ENCODE data around the gene CBX2. TPM values are rescaled to one million over a fixed set of nuclear protein-coding genes. Genes with fewer than 3 reads are reported as not detected.

CBX2 gene
- total RNA-seq, 1 donor: 0.63 TPM

DNA sequence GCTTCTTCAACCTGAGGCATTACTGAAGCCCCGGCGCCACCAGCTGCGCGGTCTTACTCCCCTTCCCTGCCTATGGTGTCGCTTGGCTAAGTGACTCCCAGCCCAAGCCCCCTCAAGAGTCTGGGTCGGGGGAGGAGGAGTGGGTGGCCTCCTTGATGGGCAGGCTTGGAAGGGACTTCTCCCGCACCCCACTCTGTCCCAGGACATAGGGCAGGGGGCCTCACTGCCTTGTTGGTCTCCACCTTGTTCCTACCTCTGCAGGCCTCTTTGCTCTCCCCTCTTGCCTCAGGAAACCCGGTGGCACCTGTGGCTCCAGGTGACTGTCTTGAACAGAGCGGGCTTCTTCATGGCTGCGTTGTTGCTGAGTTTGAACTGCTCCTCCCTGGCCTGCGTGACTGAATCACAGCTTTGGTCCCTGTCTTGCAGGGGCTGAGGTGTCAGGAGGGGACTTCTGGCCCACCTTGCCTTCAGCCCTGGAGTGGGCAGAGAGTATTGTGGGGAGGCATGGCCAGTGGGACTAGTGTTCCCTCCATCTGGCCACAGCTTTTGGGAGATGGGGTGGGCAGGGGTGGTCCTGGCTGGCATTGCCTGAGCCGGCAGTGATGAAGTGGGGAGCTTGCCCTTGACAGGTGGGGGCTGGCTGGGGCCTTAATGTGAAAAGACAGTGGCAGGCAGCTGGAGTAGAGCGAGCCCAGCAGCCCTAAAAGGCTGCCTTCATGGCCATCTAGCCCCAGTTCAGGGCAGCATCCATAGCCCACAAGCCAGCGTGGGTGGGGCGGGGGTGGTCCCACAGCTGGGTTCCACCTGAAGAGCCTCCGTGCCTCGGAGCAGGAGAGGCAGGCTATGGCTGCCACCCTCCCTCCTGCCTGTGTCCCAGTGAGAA lies 7.3 kb downstream of the CBX2 start:
- DNase-seq (ENCODE audit: low read depth): no peak
- TF ChIP-seq, protein P1, sequence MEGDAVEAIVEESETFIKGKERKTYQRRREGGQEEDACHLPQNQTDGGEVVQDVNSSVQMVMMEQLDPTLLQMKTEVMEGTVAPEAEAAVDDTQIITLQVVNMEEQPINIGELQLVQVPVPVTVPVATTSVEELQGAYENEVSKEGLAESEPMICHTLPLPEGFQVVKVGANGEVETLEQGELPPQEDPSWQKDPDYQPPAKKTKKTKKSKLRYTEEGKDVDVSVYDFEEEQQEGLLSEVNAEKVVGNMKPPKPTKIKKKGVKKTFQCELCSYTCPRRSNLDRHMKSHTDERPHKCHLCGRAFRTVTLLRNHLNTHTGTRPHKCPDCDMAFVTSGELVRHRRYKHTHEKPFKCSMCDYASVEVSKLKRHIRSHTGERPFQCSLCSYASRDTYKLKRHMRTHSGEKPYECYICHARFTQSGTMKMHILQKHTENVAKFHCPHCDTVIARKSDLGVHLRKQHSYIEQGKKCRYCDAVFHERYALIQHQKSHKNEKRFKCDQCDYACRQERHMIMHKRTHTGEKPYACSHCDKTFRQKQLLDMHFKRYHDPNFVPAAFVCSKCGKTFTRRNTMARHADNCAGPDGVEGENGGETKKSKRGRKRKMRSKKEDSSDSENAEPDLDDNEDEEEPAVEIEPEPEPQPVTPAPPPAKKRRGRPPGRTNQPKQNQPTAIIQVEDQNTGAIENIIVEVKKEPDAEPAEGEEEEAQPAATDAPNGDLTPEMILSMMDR (IDR thresholded peaks at IDR 0.05; ENCODE audit: insufficient read depth, low read length): no peak
- H3K4me3 ChIP-seq (ENCODE audit: low read depth, low read length): no peak overlapping the region

DNA sequence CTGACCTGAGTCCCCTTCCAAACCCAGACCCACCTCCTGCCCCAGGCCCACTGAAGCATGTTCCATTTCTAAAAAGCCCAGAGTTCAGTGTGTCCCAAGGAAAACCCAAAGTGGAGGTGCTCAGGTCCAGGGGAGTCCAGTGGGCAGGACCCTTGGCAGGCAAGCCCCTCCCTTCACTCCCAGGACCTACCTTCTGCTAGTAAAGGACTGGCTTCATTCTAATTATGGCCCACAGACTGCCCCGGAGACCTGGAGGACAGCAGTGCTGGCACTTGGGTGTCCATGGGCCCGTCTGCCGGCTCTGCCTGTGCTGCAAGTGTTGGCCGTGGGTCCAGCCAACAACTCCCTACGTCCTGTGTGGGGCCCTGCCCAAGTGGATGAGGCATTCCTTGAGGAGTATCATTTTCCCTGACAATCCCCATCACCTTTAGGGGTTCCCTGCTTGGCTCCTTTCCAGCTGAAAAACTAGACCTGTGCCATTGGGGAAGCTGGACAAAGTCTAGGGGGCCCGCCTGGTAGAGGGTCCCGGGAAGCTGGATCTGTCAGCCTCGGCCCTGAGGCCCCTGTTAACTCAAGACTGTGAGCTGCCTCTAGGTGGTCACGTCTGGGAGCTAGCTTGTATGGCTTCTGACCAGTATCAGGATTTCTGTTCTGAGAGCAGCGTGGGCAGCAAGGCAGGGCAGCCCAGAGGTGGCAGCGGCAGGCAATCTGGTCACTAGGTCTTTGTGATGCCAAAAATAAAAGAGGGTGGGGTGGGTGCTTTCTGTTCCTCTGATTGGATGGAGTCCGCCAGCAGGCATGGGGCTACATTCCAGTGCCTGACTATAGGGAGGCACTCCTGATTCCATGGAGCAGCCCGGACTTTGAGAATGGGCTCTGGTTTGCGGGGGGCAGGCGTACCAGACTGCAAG lies 8.2 kb downstream of the CBX2 start:
- DNase-seq (ENCODE audit: low read depth): no peak
- no peak overlapping the region for H3K4me3 ChIP-seq (ENCODE audit: low read depth, low read length)
- TF ChIP-seq, protein P1 (IDR thresholded peaks at IDR 0.05; ENCODE audit: insufficient read depth, low read length): no peak

DNA sequence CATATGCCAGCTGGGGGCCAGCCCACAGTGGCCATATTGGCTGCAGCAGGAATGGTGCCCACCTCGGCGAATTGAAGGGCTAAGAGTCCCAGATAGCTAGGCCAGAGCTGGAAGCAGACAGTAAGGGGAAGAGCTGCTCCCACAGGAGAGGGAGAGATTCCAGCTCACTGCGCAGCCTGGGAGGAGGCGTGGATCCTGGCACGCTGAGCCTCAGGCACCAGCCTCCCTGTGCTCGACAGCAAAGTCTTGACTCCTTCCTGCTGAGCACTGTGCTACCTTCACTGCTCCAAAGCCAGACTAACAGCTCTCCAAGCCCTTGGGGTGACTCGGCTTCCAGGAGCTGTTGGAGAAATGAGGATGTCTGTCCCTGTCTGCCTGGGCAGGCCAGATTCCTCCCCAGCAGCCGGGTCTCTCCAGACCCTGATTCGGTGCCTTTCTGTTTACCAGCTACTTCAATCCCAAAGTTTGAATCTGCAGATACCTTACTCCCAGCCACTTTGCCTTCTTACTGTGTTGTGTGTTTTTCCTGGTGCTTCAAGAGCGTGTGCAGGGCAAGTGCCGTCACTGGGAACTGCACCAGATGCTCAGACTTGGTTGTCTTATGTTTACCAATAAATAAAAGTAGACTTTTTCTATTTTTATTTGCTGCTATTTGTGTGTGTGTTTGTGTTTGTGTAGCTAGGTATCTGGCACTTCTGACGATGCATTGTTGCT lies 9.1 kb downstream of the CBX2 start:
- no peak overlapping the region for H3K4me3 ChIP-seq (ENCODE audit: low read depth, low read length)
- DNase-seq (ENCODE audit: low read depth): no peak
- TF ChIP-seq, protein P1 (IDR thresholded peaks at IDR 0.05; ENCODE audit: insufficient read depth, low read length): no peak

DNA sequence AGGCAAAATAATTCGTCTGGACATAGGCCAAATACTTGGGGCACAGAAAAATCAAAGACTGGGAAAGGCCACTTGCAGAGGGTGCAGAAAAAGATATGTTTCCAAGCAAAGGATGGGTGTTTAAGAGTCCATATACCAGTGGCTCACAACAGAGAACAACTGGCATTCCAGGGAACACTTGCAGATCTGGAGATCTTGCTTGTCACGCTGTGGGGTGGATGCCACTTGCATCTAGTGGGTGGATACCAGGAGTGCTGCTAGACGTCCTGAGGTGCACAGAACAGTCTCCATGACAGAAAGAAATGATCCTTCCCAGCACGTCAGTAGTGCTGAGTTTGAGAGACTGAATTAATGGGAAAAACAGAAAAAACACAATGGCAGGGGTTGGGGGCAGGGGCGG lies 10.5 kb downstream of the CBX2 start:
- H3K4me3 ChIP-seq (ENCODE audit: low read depth, low read length): no peak overlapping the region
- DNase-seq (ENCODE audit: low read depth): no peak
- TF ChIP-seq, protein P1 (IDR thresholded peaks at IDR 0.05; ENCODE audit: insufficient read depth, low read length): no peak

DNA sequence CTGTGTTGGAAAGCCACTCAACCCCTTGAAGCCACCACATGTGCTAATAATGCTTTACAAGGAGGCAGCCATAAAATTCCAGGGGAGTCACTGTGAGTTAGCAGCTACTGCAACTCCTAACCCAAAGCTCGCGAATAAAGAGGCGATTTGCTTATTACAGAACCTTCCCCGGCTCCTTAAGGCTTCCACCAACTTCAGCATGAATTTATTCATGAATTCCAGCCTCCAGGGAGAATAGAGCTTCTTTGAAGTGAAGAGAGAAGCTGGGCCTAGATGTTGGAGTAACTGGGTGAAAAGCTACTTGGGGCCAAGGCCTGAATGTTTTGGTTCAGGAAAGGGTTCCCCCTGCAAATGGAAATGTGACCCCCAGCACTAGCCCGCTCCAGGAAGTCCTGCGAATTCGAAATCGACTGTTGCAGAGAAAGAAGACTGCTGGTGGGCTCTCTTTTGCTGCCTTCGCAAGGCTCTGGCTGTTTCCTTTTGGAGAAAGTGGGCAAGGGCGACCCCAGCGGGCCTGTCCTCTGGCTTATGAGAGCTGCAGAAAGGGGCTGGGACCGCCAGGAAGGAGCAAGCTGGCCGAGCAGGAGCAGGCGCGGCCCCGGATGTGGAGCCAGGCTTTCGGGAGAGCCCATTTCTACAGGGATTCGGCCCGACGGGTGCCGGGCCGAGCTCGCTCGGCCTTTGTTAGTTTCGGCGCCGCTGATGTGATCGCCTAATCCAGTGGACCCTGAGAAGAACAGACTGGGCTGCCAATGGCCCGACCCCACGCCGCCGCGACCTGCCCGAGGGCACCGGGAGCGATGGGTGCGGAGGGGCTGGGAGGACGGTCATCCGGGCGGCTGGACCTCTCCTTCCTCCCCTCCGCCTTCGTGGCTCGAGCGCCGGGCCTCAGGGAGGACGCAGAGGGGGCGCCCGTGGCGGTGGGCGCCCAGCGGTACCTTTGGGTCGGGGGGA lies 11.3 kb downstream of the CBX2 start:
- DNase-seq (ENCODE audit: low read depth): no peak
- no peak overlapping the region for H3K4me3 ChIP-seq (ENCODE audit: low read depth, low read length)
- TF ChIP-seq, protein P1 (IDR thresholded peaks at IDR 0.05; ENCODE audit: insufficient read depth, low read length): no peak
